H9 (cell line): ENCODE measurements around the gene NCKAP5. TPM values are rescaled to one million over a fixed set of nuclear protein-coding genes. Genes with fewer than 3 reads are reported as not detected.

Source experiments
- DNase-seq: peaks from one replicate; pipeline ENCODE4 v3.0.0-alpha.2; 2017
- H2AFZ ChIP-seq: one replicate; pipeline ENCODE4 v1.6.1; 2013; ENCODE audit warnings: mild to moderate bottlenecking, low read length, control low read depth, moderate library complexity
- H2AK5ac ChIP-seq: 2 replicates; pipeline ENCODE4 v1.6.1; 2013; ENCODE audit warnings: low read length, control low read depth, mixed read lengths; ENCODE audit not compliant: insufficient read length
- H2BK120ac ChIP-seq: one replicate; pipeline ENCODE4 v1.6.1; 2013; ENCODE audit warnings: low read depth, mild to moderate bottlenecking, low read length, control low read depth, inconsistent platforms; ENCODE audit not compliant: poor library complexity, severe bottlenecking
- H2BK12ac ChIP-seq: 2 replicates; pipeline ENCODE4 v1.6.1; 2013; ENCODE audit warnings: low read length, control low read depth, mixed read lengths, low read depth; ENCODE audit not compliant: insufficient read length
- H2BK15ac ChIP-seq: 2 replicates; pipeline ENCODE4 v1.6.1; 2013; ENCODE audit warnings: low read depth, low read length, control low read depth
- H2BK20ac ChIP-seq: one replicate; pipeline ENCODE4 v1.6.1; 2013; ENCODE audit warnings: low read depth, mild to moderate bottlenecking, low read length, control low read depth, inconsistent platforms; ENCODE audit not compliant: poor library complexity, severe bottlenecking
- H2BK5ac ChIP-seq: 2 replicates; pipeline ENCODE4 v1.6.1; 2013; ENCODE audit warnings: low read length, control low read depth, mixed read lengths; ENCODE audit not compliant: insufficient read length
- H3K14ac ChIP-seq: 2 replicates; pipeline ENCODE4 v1.6.1; 2013; ENCODE audit warnings: low read length, control low read depth; ENCODE audit not compliant: insufficient read depth
- H3K18ac ChIP-seq: 2 replicates; pipeline ENCODE4 v1.6.1; 2013; ENCODE audit warnings: low read depth, mild to moderate bottlenecking, mixed read lengths, low read length, control low read depth; ENCODE audit not compliant: insufficient read length
- H3K23ac ChIP-seq: 2 replicates; pipeline ENCODE4 v1.6.1; 2013; ENCODE audit warnings: low read length, control low read depth, mixed read lengths, low read depth; ENCODE audit not compliant: insufficient read length
- H3K23me2 ChIP-seq: 2 replicates; pipeline ENCODE4 v1.6.1; 2013; ENCODE audit warnings: low read depth, mild to moderate bottlenecking, mixed read lengths, low read length, control low read depth; ENCODE audit not compliant: insufficient read length, poor library complexity, severe bottlenecking
- H3K27ac ChIP-seq: 2 replicates; pipeline ENCODE4 v1.5.1; 2013; ENCODE audit warnings: low read length, control low read depth, mixed read lengths, low read depth; ENCODE audit not compliant: insufficient read length
- H3K27me3 ChIP-seq: 2 replicates; pipeline ENCODE4 v1.6.1; 2013; ENCODE audit warnings: low read length, control low read depth, inconsistent platforms; ENCODE audit not compliant: insufficient read depth
- H3K4ac ChIP-seq: 2 replicates; pipeline ENCODE4 v1.6.1; 2013; ENCODE audit warnings: low read depth, mild to moderate bottlenecking, control low read depth, inconsistent platforms, low read length, moderate library complexity
- H3K4me1 ChIP-seq: 2 replicates; pipeline ENCODE4 v1.6.1; 2013; ENCODE audit warnings: low read length, control low read depth, inconsistent platforms; ENCODE audit not compliant: insufficient read depth
- H3K4me2 ChIP-seq: 2 replicates; pipeline ENCODE4 v1.6.1; 2013; ENCODE audit warnings: low read length, control low read depth, mixed read lengths; ENCODE audit not compliant: insufficient read length, insufficient read depth
- H3K56ac ChIP-seq: 2 replicates; pipeline ENCODE4 v1.6.1; 2013; ENCODE audit warnings: low read depth, mild to moderate bottlenecking, mixed read lengths, low read length, control low read depth; ENCODE audit not compliant: insufficient read length
- H3K79me1 ChIP-seq: 2 replicates; pipeline ENCODE4 v1.6.1; 2013; ENCODE audit warnings: low read depth, mild to moderate bottlenecking, moderate library complexity, low read length, control low read depth, inconsistent platforms; ENCODE audit not compliant: insufficient read depth, poor library complexity, severe bottlenecking
- H3K79me2 ChIP-seq: 2 replicates; pipeline ENCODE4 v1.6.1; 2013; ENCODE audit warnings: low read length, control low read depth, inconsistent platforms; ENCODE audit not compliant: insufficient read depth
- H3K9ac ChIP-seq: 2 replicates; pipeline ENCODE4 v1.6.1; 2013; ENCODE audit warnings: low read length, control low read depth, mixed read lengths; ENCODE audit not compliant: insufficient read length; ENCODE audit errors: extremely low read depth
- H3K9me3 ChIP-seq: one replicate; pipeline ENCODE4 v1.6.1; 2013; ENCODE audit warnings: low read depth, low read length, inconsistent platforms; ENCODE audit not compliant: control insufficient read depth
- H3T11ph ChIP-seq: one replicate; pipeline ENCODE4 v1.6.1; 2013; ENCODE audit warnings: mild to moderate bottlenecking, low read length, control low read depth, inconsistent platforms
- H4K20me1 ChIP-seq: one replicate; pipeline ENCODE4 v1.6.1; 2013; ENCODE audit not compliant: control insufficient read depth, insufficient read length, insufficient read depth
- H4K5ac ChIP-seq: 2 replicates; pipeline ENCODE4 v1.6.1; 2013; ENCODE audit warnings: low read depth, mild to moderate bottlenecking, mixed read lengths, low read length, control low read depth; ENCODE audit not compliant: insufficient read length
- H4K8ac ChIP-seq: replicated peaks from 2 replicates; pipeline ENCODE4 v1.6.1; 2013; ENCODE audit warnings: low read length, control low read depth, mixed read lengths, low read depth; ENCODE audit not compliant: insufficient read length
- H4K91ac ChIP-seq: 2 replicates; pipeline ENCODE4 v1.6.1; 2013; ENCODE audit warnings: low read depth, mild to moderate bottlenecking, moderate library complexity, mixed read lengths, low read length, control low read depth; ENCODE audit not compliant: insufficient read length
- H3K27ac Mint-ChIP-seq, 3 experiments: 2 replicates in 2 of 3; 3 replicates in 1 of 3; pipeline ENCODE4 v1.8.0; 2020 to 2021; ENCODE audit warnings: mixed read lengths in 3 of 3, mild to moderate bottlenecking in 1 of 3, moderate library complexity in 1 of 3
- H3K27me3 Mint-ChIP-seq: 2 replicates; pipeline ENCODE4 v1.8.0; 2021; ENCODE audit warnings: low read depth, mild to moderate bottlenecking, moderate library complexity, mixed read lengths
- H3K36me3 Mint-ChIP-seq, 3 experiments: 2 replicates in 2 of 3; 3 replicates in 1 of 3; pipeline ENCODE4 v1.8.0; 2020 to 2021; ENCODE audit warnings: low read depth in 3 of 3, mixed read lengths in 3 of 3; ENCODE audit not compliant: insufficient read depth in 1 of 3
- H3K4me1 Mint-ChIP-seq, 2 experiments: 2 replicates each; pipeline ENCODE4 v1.8.0; 2020; ENCODE audit warnings: mixed read lengths in 2 of 2
- H3K4me3 Mint-ChIP-seq, 2 experiments: 2 replicates in 1 of 2; 3 replicates in 1 of 2; pipeline ENCODE4 v1.8.0; 2020 to 2021; ENCODE audit warnings: mild to moderate bottlenecking in 2 of 2, mixed read lengths in 2 of 2, moderate library complexity in 1 of 2
- H3K9me3 Mint-ChIP-seq, 2 experiments: 2 replicates in 1 of 2; 3 replicates in 1 of 2; pipeline ENCODE4 v1.8.0; 2020; ENCODE audit warnings: mild to moderate bottlenecking in 2 of 2, mixed read lengths in 2 of 2, moderate library complexity in 1 of 2
- CTCF ChIP-seq: fragments of 200-600 bp; sonication (generic); conservative IDR thresholded peaks from 3 replicates; pipeline ENCODE4 v1.8.0; 2021; ENCODE audit warnings: antibody characterized with exemption, mild to moderate bottlenecking
- total RNA-seq: library from RNA; stranded (reverse); gene quantifications from 2 replicates; pipeline ENCODE4 v1.2.1, GENCODE V29; 2021

Gene NCKAP5
- total RNA-seq, 1 experiment from 2014 or later, result 0.26 TPM

- no peak overlapping the region for H3K4me2 ChIP-seq
- no peak for TF ChIP-seq CTCF
- no peaks in the 10 kb centered on the region for H3K9me3 ChIP-seq
- H3K27me3 ChIP-seq, result no peaks in the 10 kb centered on the region
- H4K5ac ChIP-seq, result no peak overlapping the region
- H4K8ac ChIP-seq, result no peak overlapping the region
- no peaks in the 10 kb centered on the region for H3K79me2 ChIP-seq
- H2BK15ac ChIP-seq, result no peak overlapping the region
- no peak overlapping the region for H3K18ac ChIP-seq
- H4K20me1 ChIP-seq, result no peaks in the 10 kb centered on the region
- no peak overlapping the region for H2BK12ac ChIP-seq
- H3K14ac ChIP-seq, result no peak overlapping the region
- DNase-seq, result no peak
- Mint-ChIP-seq H3K4me1 (peaks cover 17 to 24% of the 10 kb centered on the region in 2 experiments), H3K9me3 (peaks cover 0 to 7% of the 10 kb centered on the region in 2 experiments; a peak in 3 of 5 replicates), H3K27ac (no peak overlapping the region), H3K4me3 (no peak overlapping the region), H3K27me3 (no peaks in the 10 kb centered on the region), H3K36me3 (peaks cover 0 to 7% (median 3%) of the 10 kb centered on the region in 3 experiments; a peak in 3 of 7 replicates)
- no peak overlapping the region for H2BK120ac ChIP-seq
- no peak overlapping the region for H2AK5ac ChIP-seq
- H3K9ac ChIP-seq, result no peak overlapping the region
- H3K23ac ChIP-seq, result no peak overlapping the region
- H3T11ph ChIP-seq, result no peak overlapping the region
- H3K4ac ChIP-seq, result no peak overlapping the region
- H3K27ac ChIP-seq, result no peak overlapping the region
- no peaks in the 10 kb centered on the region for H3K79me1 ChIP-seq
- no peaks in the 10 kb centered on the region for H3K23me2 ChIP-seq
- H3K4me1 ChIP-seq, result no peaks in the 10 kb centered on the region
- no peak overlapping the region for H2BK5ac ChIP-seq
- H3K56ac ChIP-seq, result no peak overlapping the region
- H2BK20ac ChIP-seq, result no peak overlapping the region
- no peak overlapping the region for H4K91ac ChIP-seq
- H2AFZ ChIP-seq, result no peak overlapping the region
Measured at GRCh38 chr2:133609664-133610063, 41.4 kb upstream of the NCKAP5 start.
